Stimulated activated CD4-positive, alpha-beta T cell treated with anti-CD3 and anti-CD28 coated beads, Interleukin-1b, Interleukin-23, amount 100 ng/mL, for 48 hours (primary cell): Measurements from ENCODE around the gene FGF18.

Experiments used
- DNase-seq: peaks from one replicate; pipeline ENCODE4 v3.0.0-alpha.2; 2020

FGF18 gene

DNA sequence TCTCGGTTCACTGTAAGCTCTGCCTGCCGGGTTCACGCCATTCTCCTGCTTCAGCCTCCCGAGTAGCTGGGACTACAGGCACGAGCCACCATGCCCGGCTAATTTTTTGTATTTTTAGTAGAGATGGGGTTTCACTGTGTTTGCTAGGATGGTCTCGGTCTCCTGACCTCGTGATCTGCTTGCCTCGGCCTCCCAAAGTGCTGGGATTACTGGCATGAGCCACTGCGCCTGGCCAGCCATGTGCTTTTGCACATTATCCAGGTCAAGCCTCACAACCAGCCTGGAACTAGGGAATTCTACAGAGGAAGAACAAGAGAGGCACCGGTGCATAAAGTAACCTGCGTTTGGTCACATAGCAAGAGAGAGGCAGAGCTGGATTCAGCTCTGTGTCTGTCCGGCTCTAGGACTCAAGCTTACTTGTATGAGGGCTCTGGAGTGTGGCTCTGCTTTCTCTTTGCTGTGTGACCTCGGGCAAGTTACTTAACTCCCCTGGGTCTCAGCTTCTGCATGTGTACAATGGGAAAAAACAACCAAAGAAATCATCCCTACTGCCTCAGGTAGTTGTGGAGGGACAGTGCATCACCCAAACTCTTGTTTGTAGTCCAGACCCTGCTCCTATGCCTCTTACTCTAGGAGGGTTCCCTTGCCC lies 6.3 kb downstream of the FGF18 start:
- no peak for DNase-seq

DNA sequence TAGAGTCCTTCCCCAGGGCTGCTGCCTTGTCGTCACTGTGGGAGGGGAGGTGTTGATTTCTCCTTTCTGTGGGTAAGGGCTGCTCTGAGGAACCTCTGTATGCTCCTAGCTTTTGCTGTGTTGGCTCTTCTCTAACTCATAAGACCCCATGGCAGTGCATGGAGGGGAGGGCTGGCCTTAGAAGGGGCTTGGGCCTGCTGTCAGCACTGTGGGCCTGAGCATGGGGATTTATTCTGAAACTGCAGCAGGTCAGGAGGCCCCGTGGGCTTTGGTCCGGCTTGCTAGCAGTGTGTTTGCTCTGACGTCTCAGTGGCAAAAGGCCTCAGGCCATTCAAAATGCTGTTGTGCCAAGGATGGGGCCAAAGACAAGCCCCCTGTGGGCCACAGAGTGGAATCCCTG lies 6.8 kb downstream of the FGF18 start:
- DNase-seq, result no peak

DNA sequence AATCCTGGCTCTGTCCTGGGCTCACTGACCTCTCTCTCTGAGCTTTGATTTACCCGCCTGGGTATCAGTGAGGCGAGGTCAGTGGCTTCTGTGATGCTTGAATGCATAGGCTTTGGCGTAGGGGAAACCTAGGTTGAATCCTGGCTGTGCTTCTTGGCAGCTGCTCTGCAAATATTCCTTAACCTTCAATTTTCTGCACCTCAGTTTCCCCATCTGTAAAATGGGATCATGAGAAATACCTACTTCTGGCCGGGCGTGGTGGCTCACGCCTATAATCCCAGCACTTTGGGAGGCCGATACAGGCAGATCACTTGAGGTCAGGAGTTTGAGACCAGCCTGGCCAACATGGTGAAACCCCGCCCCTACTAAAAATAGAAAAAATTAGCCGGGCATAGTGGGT lies 7.2 kb downstream of the FGF18 start:
- no peak for DNase-seq

DNA sequence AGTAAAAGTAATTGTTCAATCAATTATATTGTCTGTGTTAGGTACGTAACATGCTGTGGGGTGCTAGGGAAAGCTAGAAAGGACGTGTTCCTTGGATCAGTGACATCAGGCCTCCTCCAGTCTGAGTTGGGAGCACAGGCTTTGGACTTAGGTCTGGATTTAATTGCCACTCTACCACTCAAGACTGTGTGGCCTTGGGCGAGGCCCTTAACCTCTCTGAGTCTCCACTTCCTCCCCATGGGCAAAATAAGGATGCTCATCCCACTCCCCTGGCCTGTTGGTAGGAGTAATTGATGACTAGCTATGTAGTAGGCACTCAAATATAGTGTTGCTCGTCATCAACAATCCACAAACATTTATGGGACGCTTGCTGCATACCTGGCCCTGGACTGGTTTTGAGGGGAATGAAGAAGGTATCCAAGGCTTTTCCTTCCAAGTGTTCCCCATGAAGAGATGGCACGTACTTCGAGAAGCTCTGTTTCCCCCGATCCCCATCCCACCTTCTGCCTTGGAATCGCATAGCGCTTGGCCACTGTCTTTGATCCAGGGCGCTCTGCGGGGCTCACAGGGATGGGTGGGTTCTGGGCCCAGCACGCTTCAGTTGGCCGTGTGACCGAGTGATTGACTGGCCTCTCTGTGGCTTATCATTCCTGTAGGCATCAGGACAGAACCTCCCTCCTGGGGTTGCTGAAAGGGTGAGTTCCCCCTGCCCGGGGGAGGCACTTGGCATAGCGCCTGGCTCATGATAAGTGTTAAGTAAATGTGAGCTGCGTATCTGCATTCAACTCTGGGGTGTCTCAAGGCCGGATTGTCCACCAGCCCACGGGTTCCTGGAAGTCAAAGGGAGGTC lies 8.1 kb downstream of the FGF18 start:
- no peak for DNase-seq

DNA sequence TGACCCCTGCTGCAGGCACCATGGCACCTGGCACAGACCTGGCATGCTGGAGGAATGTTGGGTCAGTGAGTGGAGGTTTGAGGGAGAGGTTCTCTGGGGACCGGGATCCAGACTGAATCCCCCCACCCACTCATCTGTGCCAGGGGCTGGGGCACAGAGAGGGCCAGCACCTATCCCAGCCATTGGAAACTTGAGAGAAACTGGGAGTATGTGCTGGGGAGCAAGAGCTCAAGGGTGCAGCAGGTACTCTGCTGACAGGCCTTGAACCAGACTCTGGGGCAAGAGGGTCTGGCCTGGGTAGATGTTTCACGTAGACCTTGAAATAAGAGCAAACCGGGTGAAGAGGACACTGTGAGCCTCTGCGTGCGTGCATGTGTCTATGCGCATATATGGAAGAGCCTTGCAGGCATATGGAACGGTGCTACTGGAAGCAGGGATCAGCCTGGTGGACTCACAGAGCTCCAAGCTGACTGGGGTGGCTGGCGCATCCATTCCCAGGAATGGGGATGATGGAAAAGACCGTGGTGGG lies 8.8 kb downstream of the FGF18 start:
- no peak for DNase-seq

DNA sequence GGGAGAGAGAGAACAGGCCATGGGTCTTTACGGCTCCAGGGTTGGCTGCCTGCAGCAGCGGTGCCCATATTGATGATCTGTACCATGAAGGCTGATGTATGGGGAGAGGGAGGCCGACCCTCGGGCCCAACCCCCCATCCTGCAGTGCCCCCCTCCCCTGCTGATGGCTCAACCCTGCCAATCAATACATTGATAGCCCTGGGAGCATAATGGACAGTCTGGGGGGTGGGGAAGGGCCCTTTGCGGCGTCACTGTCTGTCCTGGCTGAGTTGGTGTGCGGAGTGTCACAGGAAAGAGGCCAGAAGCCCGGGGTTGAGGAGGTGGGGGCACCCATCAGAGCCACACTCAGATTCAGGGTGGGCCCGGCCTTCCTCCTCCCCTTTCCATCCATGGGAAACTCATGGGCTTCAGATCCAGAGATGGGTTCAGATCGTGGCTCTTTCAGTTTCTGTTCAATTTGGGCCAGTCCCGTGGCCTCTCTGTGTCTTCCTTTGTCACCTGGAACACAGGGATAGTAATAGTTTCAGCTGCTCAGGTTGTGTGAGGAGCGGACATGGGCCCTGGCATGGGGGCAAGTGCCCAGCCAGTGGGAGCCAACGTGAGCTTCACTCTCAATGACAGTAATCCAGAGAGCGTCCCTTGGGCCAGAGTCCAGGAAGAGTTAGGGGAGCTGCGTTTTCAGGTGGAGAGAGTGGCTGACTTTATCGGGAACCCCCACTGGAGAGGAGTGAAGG lies 9.5 kb downstream of the FGF18 start:
- DNase-seq, result no peak

DNA sequence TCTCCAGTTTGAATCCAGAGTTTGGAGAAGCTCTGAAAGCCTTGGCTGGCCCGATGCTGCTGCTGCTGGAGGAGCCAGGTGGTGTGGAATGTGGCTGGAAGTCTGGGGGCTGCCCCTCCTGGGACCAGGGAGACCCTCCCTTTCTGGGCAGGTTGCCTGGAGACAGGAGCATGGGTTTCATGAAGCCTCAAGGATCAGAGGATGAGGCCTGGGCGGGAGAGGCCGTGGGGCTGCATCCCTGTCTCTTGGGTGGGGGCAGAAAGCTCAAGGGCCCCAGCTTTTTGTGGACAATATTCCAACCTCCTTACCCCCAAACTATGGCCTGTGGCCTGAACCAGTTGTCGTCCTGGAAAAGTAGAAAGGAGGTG lies 10.1 kb downstream of the FGF18 start:
- no peak for DNase-seq

DNA sequence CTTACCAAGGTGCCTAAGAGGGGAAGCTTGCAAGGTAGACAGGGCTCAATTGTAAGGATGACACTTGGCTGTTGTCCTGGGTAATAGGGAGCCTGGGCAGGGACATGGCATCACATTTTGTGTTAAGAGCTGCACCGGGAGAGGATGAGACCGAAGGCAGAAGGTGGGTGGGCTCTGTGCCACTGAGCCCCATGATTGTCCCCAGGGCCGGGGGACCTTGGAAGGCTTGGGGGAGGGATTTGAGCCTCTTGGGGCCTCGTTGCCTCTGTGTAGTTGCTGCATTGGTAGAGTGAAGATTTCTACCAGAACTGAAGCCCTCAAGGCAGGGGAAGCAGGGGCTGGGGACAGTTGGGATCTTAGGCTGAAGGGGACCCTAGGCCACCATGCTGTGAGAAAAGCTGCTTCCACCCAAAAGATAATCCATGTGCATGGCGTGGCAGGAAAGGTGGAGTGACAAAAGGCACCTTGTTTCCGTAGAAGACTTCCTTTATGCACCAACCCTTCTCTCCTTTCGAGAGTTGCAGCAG lies 11.9 kb downstream of the FGF18 start:
- no peak for DNase-seq

DNA sequence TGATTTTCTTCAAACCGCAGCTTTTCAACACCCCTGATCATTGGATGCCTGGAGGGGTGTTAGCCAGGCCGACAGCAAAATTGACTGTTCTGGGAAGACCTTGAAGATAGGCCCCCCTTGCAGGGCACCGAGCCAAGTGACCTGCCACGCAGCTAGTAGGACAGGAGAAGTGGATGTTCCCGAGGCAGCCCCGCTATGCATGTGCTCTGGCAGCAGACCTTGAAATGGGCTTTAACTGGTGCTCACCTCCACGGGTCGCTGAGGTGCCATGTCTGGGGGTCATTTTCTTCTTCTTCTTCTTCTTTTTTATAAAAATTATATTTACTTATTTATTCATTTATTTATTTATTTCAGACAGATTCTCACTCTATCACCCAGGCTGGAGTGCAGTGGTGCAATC lies 12.6 kb downstream of the FGF18 start:
- DNase-seq, result no peak

DNA sequence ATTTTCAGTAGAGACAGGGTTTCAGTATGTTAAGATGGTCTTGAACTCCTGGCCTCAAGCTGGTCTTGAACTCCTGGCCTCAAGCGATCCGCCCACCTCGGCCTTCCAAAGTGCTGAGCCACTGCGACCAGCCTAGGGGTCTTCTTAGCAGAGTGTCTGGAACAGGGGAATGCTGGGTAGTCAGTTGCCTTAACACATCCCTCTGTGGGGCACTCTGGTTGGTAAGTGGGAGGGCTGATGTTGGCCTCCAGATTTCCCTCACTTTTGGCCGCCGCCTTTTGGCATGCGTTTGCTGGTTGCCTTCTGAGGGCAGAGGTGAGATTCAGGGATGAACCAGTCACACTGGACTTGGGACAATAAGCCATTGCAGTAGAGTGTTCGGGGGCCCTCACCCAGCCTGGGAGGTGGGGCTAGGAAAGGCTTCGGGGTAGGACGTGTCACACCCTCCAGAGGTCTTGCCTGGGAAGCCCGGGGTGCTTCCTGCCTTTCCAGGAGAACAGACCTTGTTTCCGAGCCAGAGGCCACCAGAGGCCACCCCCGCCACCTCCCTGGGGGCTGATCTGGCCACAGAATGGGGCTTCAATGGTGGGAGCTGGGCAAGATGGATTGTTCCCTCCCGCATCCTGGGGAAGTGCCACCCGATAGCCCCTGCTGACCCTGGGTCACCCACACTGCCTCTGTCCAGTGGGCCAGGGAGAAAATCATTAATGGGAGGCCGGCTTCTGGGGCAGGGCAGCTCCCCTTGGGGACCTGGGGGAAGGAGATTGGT lies 13.3 kb downstream of the FGF18 start:
- no peak for DNase-seq

DNA sequence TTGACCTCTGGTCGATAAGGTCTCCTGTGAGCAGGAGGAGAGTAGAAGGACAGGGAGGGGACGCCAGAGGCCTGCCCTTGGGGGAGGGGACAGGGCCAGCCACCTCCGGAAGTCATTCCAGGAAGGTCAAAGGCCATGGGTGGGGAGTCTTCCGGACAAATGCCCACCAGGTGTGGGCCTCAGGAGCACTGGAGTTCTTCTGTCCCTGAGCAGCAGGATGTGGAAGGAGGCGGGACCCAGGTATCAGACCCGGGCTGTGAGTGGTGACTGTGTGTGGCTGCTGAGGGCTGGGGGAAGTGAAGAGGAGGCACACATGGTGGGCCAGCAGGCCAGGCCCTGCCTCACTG lies 13.9 kb downstream of the FGF18 start:
- DNase-seq, result no peak

DNA sequence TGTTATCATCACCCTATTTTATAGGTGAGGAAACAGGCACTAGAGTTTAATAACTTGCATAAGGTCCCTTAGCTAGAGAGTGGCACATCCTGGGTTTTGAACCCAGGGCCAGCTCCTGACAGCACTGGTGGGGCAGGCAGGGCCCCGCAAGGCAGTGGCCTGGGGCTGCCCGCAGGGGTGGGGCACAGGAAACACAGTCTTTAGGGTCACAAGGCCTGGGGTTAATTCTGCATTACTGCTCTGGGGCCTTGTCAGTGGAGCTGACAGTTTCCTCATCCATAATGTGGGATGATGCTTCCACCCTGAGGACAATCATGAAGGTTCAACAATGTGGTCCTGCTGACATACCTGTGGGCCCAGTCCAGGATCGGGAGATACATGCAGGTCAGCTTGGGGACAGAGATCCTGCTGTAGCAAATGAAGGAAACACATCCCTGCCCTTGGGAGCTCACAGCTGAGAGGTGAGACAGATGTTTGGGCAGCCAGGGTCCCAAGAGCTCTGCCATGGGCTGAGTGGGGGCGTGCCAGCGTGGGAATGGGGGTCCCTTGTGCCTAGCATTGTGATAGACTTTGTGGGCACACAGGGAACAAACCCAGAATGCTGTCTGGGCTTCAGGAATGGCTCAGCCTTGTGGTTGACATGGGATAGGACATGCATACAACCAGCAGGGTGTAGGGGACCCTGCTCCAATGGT lies 14.7 kb downstream of the FGF18 start:
- DNase-seq, result no peak

DNA sequence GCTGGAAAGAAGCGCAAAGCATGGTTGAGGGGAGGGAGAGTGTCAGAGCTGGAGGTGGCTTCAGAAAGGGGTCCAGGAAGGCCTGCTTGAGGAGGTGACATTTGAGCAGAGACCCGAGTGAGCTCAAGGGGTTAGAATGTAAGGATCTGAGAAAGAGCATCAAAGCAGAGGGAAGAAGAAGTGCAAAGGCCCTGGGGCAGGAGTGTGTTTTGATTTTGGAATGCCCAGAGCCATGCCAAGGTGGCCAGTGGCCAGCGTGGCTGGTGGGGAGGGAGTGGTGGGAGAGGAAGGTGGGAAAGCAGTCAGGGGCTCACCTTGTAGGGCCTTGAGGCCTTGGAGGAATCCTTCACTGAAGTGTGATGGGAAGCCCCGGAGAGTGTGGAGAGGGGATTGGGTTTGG lies 15.4 kb downstream of the FGF18 start:
- DNase-seq, result no peak

DNA sequence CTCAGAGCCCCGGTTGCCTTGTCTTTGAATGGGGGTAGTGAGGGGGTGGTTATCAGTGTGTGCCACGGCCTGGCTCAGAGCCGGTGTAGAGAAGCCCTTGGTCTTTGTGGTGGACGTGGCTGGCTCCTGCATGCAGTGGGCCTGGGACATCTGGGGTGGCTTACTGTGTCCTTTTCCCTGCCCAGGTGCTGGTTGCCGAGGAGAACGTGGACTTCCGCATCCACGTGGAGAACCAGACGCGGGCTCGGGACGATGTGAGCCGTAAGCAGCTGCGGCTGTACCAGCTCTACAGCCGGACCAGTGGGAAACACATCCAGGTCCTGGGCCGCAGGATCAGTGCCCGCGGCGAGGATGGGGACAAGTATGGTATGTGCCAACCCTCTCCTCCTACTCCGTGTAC lies 16.5 kb downstream of the FGF18 start:
- DNase-seq, result no peak

DNA sequence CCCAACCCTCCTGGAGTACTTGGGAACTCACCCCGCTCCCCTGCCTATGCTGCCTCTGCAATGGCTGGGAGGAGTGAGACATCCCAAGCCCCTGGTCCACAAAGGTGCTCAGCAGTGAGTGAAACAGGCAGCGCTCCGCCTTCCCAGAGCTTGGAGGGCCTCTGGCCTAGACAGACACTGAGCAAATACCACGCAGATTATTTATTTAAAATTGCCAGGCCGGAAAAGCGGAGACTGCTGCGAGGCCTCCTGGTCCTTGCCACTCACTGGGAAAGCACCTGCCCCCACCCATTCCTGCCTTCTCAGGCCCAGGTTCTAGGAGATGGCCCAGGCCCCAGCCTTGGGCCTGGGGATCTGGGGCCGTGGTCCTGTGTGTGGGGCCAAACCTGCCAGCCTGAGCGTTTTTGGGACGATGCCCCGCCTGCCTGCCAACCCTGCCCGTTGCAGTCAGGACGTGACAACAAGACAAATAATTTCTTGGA lies 17.4 kb downstream of the FGF18 start:
- DNase-seq, result no peak

DNA sequence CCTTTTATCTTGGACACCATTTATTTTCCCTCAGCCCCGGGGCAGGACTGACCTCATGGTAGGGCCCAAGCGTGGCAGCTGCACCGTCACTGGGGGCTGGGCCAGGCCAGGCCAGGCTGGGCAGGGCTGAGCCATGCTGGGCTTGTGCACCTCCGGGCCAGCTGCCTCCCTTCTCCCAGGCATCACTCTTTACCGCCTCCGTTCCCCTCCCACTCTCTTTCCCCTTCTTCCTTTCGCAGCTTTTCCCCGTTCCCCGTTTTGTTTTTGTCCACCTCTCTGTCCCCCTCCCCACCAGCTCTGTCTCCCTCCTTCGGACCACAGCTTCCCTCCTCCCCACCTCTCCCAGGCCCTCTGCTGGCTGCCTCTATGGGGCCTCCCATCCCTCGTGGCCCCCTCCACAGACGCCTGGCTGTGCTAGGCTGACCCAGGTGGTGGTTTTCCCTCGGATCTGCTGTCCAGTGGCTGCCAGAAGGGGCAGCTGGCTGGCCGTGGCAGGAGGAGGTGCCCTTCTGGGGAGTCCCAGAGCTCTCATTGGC lies 17.9 kb downstream of the FGF18 start:
- no peak for DNase-seq

DNA sequence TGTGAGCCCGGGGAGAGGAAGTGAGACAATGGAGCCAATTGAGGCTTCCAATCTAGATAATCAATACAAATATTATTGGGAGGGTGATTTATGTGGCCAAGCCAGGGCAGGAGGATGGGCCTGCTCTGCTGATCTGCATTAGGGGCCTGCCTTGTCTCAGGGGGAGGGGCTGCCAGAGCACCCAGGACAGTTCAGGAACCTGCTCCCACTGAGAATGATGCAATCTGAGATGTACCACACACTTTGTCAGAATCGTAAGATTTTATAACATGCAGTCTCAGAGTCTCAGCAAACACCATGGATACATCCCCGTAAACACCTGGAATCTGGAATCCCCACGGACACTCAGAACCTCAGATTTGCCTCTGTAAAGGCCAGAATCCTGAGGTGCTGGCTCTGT lies 19.3 kb downstream of the FGF18 start:
- DNase-seq, result no peak

DNA sequence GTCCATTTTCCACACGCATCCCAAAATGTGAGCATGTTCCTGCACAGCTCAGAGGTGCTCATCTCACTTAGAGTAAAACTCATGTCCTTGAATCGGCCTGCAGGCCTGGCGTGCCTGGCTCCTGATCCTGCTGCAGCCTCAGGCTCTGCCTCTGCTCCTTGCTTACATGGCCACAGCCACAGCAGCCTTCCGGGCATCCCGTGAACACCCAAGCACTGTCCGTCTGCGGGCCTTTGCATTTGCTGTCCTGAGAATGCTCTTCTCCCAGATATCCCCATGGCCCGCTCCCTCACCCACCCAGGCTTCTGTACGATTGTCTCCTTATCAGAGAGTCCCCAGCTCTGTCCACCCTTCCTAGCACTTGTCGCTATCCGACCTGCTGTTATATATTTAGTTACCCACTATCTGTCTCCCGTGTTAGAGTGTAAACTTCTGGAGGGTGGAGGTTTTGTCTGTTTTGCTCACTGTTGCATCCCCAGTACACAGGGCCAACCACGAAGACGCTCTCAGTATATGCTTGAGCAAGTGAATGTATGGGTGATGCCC lies 21.9 kb downstream of the FGF18 start:
- DNase-seq, result no peak

DNA sequence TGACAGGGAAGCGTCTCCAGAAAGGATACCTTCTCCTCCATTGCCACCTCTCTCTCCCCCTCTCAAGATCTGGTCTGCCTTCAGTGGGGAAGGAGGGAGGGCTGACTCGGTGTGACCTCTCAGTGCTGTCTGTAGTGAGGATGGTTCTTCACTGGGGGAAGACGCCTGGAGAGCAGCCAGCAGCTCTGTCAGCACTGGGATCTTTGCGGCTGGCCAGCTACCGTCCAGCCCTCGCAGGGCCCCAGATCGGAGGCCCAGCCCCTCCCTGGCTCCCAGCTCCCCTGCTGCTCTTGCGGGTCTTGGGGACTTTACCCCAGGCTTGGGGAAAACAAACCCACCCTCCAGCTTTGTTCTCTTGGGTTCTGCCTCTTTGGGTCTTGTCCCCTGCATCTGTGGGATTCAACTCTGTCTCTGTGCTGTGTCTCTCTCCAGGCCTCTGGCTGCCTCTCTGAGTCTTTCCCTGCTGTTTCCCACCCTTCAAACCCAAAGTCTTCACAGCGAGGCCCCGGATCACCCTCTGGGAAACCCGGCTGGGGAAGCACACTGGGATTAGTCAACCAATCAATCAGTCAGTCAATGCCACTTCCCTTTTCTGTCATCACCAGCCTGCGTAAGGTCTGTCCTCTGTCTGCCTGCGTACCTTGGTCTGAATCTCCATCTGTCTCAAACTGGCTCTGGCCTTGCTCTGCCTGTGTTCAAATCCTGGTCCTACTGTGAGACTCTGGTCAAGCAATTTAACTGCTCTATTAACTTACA lies 23.0 kb downstream of the FGF18 start:
- no peak for DNase-seq

DNA sequence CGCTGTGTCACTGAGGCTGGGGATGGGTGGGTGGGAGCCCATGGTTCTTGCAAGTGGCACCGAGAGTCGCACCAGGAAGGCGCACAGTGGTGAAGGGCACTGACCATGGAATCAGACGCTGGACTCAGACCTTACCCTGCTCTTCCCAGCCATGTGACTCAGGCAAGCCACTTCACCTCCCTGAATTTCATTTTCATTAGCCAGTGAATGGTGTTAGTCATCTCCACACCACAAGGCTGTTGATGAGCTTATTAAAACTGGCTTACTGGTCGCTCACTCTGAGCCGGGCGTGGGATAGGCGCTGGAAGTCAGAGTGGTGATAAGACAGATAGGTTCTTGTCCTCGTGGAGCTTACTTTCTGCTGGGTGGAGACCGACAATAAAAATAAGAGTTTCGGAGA lies 25.1 kb downstream of the FGF18 start:
- DNase-seq, result no peak
